ENCODE data around the gene STIMATE.

- no peak for TF ChIP-seq CTCF (IDR thresholded peaks at IDR 0.05)
- TF ChIP-seq REST (IDR thresholded peaks at IDR 0.05; ENCODE audit: insufficient read depth in 1 of 2, low read depth in 2 of 2, low read length in 1 of 2): no peak
Observed at GRCh38 chr3:52882377-52882776, 15.0 kb downstream of the STIMATE start.

All from Panc1 (cell line).